SK-N-MC (cell line): ENCODE measurements around the gene GALNT14.

Experiments used
- DNase-seq: peaks from one replicate; pipeline ENCODE4 v3.0.0-alpha.2; 2011; ENCODE audit warnings: low read depth, low spot score
- H3K27ac ChIP-seq: fragments of 200-600 bp; sonication (generic); 2 replicates; pipeline ENCODE4 v1.5.1; 2016; ENCODE audit warnings: mixed run types
- H3K36me3 ChIP-seq: fragments of 200-600 bp; sonication (generic); 2 replicates; pipeline ENCODE4 v1.6.1; 2017; ENCODE audit warnings: antibody characterized with exemption, low read length, mixed read lengths; ENCODE audit not compliant: insufficient read depth
- H3K4me3 ChIP-seq: fragments of 200-600 bp; sonication (generic); 2 replicates; pipeline ENCODE4 v1.5.1; 2016
- H3K9ac ChIP-seq: fragments of 200-600 bp; sonication (generic); 2 replicates; pipeline ENCODE4 v1.8.0; 2017; ENCODE audit warnings: mixed run types, mixed read lengths; ENCODE audit not compliant: insufficient read length
- H3K9me3 ChIP-seq: fragments of 200-600 bp; sonication (generic); 2 replicates; pipeline ENCODE4 v1.6.1; 2017; ENCODE audit warnings: low read depth, mild to moderate bottlenecking, antibody characterized with exemption, low read length, moderate library complexity, mixed read lengths
- EZH2 ChIP-seq: fragments of 200-600 bp; sonication (generic); IDR thresholded peaks from one replicate; pipeline ENCODE4 v1.6.1; 2017; ENCODE audit warnings: antibody characterized with exemption
- FOXP2 ChIP-seq: optimal IDR thresholded peaks from 2 replicates; pipeline ENCODE3; 2011; ENCODE audit warnings: mild to moderate bottlenecking, moderate library complexity; ENCODE audit not compliant: insufficient read depth; ENCODE audit errors: extremely low read length, control extremely low read depth
- POLR2AphosphoS5 ChIP-seq: IDR thresholded peaks from 2 replicates; pipeline ENCODE4 v1.6.1; 2012; ENCODE audit warnings: mild to moderate bottlenecking, low read depth, low read length, borderline replicate concordance

Gene GALNT14

GRCh38 chr2:30997979-30998378 lies 140.3 kb downstream of the GALNT14 start:
- TF ChIP-seq EZH2 (no peak), FOXP2 (no peak), POLR2AphosphoS5 (no peak)
- no peak overlapping the region for H3K9ac ChIP-seq
- no peak overlapping the region for H3K27ac ChIP-seq
- no peak for DNase-seq
- H3K9me3 ChIP-seq: no peaks in the 10 kb centered on the region
- peak overlapping the region; percentile 20; the same call in 1 of the 2 replicates for H3K4me3 ChIP-seq
- no peaks in the 10 kb centered on the region for H3K36me3 ChIP-seq

- H3K9ac ChIP-seq: no peak overlapping the region
- TF ChIP-seq FOXP2 (no peak), EZH2 (no peak), POLR2AphosphoS5 (no peak)
- no peaks in the 10 kb centered on the region for H3K36me3 ChIP-seq
- H3K27ac ChIP-seq: no peak overlapping the region
- H3K9me3 ChIP-seq: no peaks in the 10 kb centered on the region
- no peak overlapping the region for H3K4me3 ChIP-seq
- no peak for DNase-seq
Observed at GRCh38 chr2:30994227-30995056, 143.8 kb downstream of the GALNT14 start.

GRCh38 chr2:30992781-30993180 lies 145.5 kb downstream of the GALNT14 start:
- no peaks in the 10 kb centered on the region for H3K9me3 ChIP-seq
- H3K36me3 ChIP-seq: no peaks in the 10 kb centered on the region
- no peak overlapping the region for H3K9ac ChIP-seq

GRCh38 chr2:30990671-30991070 lies 147.6 kb downstream of the GALNT14 start:
- H3K36me3 ChIP-seq: no peaks in the 10 kb centered on the region
- no peak for DNase-seq
- no peaks in the 10 kb centered on the region for H3K9me3 ChIP-seq
- no peak overlapping the region for H3K4me3 ChIP-seq
- H3K9ac ChIP-seq: no peak overlapping the region
- H3K27ac ChIP-seq: no peak overlapping the region
- TF ChIP-seq EZH2 (no peak), FOXP2 (peak; percentile 14)

More at GRCh38 chr2:30992781-30993180, 145.5 kb downstream of the GALNT14 start:
- no peak for DNase-seq
- Histone ChIP-seq H3K27ac (no peak overlapping the region), H3K4me3 (no peak overlapping the region)
- TF ChIP-seq EZH2 (no peak), FOXP2 (no peak), POLR2AphosphoS5 (no peak)

GRCh38 chr2:30990176-30990575 lies 148.1 kb downstream of the GALNT14 start:
- no peaks in the 10 kb centered on the region for H3K36me3 ChIP-seq
- TF ChIP-seq FOXP2: no peak
- no peak for TF ChIP-seq POLR2AphosphoS5
- TF ChIP-seq EZH2: no peak
- no peaks in the 10 kb centered on the region for H3K9me3 ChIP-seq
- H3K4me3 ChIP-seq: no peak overlapping the region
- H3K9ac ChIP-seq: no peak overlapping the region
- no peak for DNase-seq
- H3K27ac ChIP-seq: no peak overlapping the region

DNA sequence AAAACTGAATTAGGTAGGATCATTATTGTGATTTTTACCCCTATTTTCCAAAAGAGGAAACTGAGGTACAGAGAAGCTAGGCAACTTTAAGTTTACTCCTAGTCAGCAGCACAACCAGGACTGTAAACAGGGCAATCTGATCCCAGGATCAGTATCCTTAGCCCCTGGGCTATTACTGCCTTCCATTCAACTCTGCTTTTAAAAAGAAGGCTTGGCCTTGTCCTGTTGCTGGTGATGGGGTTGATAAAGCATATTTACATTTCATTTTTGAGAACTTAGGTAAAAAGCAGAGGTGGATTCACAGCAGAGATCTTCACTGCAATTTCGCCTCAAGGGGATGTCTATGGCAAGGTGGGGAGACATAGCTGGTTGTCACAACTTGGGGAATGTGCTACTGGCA lies 148.5 kb downstream of the GALNT14 start:
- H3K9me3 ChIP-seq: no peaks in the 10 kb centered on the region
- no peaks in the 10 kb centered on the region for H3K36me3 ChIP-seq
- no peak overlapping the region for H3K27ac ChIP-seq
- TF ChIP-seq FOXP2 (no peak), EZH2 (no peak), POLR2AphosphoS5 (no peak)
- no peak for DNase-seq
- no peak overlapping the region for H3K9ac ChIP-seq
- H3K4me3 ChIP-seq: no peak overlapping the region

GRCh38 chr2:30987566-30987965 lies 150.7 kb downstream of the GALNT14 start:
- Histone ChIP-seq H3K4me3 (no peak overlapping the region), H3K9me3 (no peaks in the 10 kb centered on the region), H3K36me3 (no peaks in the 10 kb centered on the region), H3K9ac (no peak overlapping the region), H3K27ac (no peak overlapping the region)
- no peak for DNase-seq
- no peak for TF ChIP-seq EZH2
- TF ChIP-seq POLR2AphosphoS5: no peak
- no peak for TF ChIP-seq FOXP2

DNA sequence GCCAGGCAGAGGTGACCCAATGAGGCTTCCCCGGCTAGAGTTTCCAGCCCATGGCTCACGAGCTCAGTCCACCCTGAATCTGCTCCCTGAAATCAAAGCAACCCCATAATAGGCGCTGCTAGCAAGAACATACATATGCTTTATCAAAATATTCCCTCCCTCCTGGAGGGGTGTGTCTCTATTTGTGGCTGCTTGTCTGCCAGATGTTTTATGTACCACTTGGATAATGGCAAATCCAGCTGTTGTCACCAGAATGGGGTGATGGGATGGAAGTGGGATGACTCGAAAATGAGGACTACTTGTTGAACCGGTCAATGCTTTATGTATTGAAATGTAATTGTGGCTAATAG lies 152.0 kb downstream of the GALNT14 start:
- DNase-seq: no peak
- Histone ChIP-seq H3K27ac (no peak overlapping the region), H3K9me3 (no peaks in the 10 kb centered on the region), H3K9ac (no peak overlapping the region), H3K4me3 (no peak overlapping the region), H3K36me3 (no peaks in the 10 kb centered on the region)
- no peak for TF ChIP-seq POLR2AphosphoS5
